WI38 (cell line): ENCODE results near the gene AKAP12.

Experiments
- H3K4me3 ChIP-seq: 2 replicates; pipeline ENCODE4 v1.5.1; 2011; ENCODE audit warnings: low read depth, mild to moderate bottlenecking, control low read depth, low read length
- TF ChIP-seq, protein P1 (sequence below): IDR thresholded peaks from 2 replicates; pipeline ENCODE4 v1.5.1; 2012; ENCODE audit warnings: low read depth, mild to moderate bottlenecking, control low read depth, low read length

The AKAP12 gene

DNA sequence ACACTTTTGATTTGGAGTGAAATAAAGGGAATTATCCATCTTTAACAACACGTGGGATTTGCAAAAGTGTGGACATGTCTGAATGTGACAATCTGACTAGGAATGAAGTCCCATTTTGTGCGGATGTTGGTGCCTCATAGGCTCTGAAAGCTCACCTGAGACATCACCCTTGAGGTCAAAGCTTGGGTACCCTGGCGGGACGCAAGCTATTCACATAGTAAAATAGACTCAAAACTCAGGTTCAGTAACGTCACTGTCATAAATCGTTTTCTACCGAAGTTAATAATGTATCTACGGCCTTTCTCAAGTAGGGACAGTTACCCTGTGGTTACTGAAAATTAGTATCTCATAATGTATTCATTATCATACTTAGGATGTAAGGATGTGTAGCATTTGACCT lies 61.8 kb downstream of the AKAP12 start:
- H3K4me3 ChIP-seq, result no peak overlapping the region
- TF ChIP-seq, protein P1, sequence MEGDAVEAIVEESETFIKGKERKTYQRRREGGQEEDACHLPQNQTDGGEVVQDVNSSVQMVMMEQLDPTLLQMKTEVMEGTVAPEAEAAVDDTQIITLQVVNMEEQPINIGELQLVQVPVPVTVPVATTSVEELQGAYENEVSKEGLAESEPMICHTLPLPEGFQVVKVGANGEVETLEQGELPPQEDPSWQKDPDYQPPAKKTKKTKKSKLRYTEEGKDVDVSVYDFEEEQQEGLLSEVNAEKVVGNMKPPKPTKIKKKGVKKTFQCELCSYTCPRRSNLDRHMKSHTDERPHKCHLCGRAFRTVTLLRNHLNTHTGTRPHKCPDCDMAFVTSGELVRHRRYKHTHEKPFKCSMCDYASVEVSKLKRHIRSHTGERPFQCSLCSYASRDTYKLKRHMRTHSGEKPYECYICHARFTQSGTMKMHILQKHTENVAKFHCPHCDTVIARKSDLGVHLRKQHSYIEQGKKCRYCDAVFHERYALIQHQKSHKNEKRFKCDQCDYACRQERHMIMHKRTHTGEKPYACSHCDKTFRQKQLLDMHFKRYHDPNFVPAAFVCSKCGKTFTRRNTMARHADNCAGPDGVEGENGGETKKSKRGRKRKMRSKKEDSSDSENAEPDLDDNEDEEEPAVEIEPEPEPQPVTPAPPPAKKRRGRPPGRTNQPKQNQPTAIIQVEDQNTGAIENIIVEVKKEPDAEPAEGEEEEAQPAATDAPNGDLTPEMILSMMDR, result no peak

DNA sequence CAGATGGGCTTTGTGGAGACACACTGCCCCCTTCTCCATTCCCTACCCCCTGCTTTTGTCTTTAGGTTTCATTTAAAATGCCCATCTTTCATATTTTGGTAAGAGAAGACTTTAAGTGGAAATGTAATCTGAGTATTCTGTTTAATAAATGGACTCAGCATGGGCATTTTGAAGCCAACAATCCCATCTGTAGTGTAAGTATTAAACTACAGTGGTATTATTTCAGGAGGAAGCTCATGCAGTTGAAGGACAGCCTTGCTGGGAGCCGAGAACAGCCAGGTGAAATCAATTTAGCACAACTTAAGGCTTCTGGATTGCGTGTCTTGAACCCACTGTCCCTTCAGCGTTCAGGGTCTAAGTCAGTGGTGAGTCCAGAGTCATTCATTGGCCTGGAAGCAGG lies 63.5 kb downstream of the AKAP12 start:
- no peak overlapping the region for H3K4me3 ChIP-seq
- TF ChIP-seq, protein P1, result no peak

DNA sequence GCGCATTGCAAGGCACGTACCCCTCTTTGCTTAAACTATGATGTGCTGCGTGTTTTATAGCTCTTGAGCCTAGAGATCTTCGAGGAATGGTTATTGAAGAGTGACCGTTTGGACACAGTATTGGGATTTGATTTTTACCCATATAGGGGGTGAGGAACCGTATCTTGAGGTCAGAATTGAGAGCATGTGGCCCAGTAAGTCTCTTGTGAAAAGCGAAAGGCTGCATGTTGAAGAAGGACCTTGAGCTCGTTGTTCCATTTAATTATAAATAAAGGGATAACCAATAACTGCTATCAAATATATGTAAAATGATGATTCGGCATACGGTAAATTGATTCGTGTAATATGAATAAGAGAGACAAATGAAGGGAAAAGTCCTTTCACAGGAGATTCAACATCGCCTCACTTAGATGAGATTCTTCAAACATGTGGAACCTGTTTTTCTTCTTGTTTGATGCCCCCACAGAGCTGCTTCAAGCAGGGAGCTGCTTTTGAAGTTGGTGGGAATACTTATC lies 66.6 kb downstream of the AKAP12 start:
- TF ChIP-seq, protein P1, result no peak
- no peak overlapping the region for H3K4me3 ChIP-seq

- H3K4me3 ChIP-seq, result no peak overlapping the region
- TF ChIP-seq, protein P1, result no peak
These were observed 67.7 kb downstream of the AKAP12 start for GRCh38 chr6:151307501-151307900.

- no peak overlapping the region for H3K4me3 ChIP-seq
- TF ChIP-seq, protein P1, result no peak
These were observed 69.9 kb downstream of the AKAP12 start for GRCh38 chr6:151309619-151310018.

GRCh38 chr6:151310279-151310678 lies 70.5 kb downstream of the AKAP12 start:
- TF ChIP-seq, protein P1, result no peak
- no peak overlapping the region for H3K4me3 ChIP-seq

DNA sequence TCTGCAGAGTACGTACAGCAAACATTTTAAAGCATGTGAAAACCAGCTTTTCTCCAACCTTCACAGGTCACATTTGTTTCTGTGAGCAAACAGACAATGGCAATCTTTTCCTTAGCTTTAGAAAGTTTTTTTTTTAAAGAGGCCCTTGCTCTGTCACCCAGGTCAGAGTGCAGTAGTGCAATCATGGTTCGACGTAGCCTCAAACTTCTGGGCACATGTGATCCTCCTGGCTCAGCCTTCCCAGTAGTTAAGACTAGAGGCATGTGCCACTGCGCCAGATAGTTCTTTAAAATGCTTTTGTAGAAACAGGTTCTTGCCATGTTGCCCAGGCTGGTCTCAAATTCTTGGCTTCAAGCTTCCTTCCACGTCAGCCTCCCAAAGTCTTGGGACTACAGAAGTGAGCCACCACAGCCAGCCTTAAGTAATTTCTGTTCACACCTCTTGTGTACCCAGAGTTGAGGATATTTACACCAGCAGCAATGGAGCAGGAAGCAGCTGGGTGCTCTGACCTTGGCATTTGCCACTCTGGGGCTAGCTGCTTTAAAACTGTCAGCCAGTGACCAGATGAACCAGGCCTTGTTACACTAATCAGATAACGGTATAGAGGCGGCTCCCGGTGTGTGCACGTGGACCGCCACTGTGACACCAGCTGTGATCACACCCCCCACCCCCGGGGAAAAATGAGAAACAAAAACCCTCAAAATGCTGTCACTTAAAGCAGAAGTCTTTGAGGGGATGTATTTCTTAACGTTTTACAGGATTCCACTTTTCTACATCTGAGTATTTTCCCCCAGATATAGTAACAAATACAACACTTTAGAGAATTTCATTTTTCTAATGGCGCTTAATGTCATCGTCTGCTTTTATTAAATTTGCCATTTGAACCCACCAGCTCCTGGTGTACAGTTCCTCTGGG lies 71.3 kb downstream of the AKAP12 start:
- TF ChIP-seq, protein P1, result no peak
- no peak overlapping the region for H3K4me3 ChIP-seq
